Hypothalamus (tissue), 51 donors: ENCODE measurements around the gene GTF2IRD1.
A peak's percentile ranks its signal among the peaks of the same experiment; 100 is the strongest.
"Not testable (repeated sequence)": the region's sequence is repeated elsewhere in the genome, so short reads cannot be mapped to it uniquely, and the experiment has no call there.

Experiments used
- DNase-seq, 51 donors: peaks; one replicate each; lab custom pipeline; 2025; lab: John Stamatoyannopoulos, UW

GTF2IRD1 gene

DNA sequence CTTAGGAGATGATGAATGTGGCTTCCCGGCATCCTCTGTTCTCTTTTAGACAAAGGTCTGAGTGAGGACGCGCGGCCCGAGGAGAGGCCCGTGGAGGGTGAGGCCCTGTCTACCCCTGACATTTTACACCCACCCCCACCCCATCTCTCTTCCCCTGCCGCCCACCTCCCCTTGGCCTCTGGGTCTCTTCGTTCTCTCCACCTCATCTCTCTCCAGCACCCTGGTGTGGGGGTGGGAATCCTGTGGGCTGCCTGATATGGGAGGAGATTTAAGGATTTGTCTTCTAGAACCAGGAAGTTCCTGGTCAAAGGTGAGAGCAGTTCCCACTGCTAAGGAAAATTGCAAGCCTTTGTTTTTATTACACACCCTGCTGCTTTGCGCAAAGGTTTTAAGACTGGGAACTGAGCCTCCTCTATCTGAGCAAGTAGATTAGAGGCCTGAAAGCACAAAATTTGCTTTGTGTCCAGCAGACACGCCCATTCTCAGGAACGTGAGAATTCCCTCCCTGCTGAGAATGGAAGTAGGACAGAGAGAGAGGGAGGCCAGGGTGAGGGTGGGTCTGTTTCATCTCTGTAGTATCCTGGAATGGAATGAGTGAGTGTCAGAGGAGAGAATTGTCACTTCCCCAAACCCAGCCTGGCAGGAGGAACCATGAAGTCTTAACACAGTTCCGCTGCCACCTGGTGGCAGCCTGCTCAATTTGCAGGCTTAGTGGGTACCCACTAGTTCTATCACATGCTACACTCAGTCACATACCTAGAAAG, 91.2 kb downstream of the GTF2IRD1 start:
- no peak for DNase-seq

- no peak for DNase-seq
These were observed 92.2 kb downstream of the GTF2IRD1 start for GRCh38 chr7:74545921-74546320.

DNA sequence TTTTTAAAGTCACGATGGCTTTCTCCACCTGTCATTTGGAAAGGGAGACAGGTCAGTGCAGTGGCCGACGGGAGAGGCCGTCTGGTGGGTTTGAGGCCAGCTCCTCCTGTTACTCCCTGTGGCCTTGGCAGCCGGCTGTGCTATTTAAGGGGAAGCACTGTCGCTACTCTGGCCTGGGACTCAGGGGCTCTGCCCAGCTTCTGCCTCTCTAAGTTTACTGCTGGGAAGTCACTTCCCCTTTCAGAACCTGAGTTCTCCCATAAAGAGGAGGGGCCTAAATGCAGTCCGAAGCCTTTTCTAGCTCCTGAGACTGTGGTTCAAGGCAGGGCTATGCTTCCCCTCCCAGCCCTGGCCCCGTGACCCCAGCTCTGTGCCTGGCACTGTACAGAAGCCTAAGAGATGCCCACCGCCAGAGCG, 99.9 kb downstream of the GTF2IRD1 start:
- DNase-seq = peak in 3 of 51 donors; percentile 2 to 4 (median 4)

DNA sequence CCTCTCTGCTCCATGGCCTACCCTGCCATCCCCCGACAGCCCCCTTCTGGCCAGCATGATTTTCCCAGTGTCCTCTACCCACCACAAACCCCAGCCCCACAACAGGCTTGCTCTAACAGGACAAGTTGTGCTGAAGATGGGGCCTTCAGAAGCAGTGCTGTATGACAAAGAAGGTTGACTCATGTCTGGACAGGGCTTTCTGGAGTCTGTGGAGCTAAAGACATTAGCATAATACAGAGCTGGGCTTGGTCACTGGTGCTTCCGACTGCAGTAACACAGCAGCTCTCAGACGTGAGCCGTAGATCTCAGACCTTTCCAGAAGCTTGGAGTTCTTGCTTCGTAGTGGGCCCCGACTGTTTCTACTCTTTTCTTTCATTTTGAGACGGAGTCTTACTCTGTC, 100.5 kb downstream of the GTF2IRD1 start:
- no peak for DNase-seq

DNA sequence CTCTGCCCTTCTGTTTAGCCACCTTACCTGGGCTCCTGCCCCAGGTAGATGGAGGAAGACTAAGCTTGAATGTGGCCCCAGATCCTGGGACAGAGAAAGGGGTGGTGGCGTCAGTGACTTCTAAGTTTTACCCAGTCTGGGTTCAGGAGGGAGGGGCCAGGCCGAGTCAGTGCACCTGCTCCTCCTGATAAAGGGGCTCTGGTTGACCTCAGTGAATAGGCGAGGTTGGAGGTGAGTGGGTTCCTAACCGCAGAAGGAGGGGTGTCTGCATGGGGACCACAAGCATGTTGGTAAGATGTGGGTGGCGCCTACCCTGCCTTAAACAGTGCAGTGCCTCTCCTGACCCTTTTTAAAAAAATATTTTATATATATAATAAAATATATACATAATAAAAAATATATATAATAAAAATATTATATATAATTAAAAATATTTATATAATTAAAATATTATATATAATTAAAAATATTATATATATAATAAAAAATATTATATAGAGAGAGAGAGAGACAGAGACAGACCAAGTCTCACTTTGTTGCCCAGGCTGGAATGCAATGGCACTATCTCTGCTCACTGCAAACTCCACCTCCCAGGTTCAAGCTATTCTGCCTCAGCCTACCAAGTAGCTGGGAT, 106.5 kb downstream of the GTF2IRD1 start:
- no peak for DNase-seq

DNA sequence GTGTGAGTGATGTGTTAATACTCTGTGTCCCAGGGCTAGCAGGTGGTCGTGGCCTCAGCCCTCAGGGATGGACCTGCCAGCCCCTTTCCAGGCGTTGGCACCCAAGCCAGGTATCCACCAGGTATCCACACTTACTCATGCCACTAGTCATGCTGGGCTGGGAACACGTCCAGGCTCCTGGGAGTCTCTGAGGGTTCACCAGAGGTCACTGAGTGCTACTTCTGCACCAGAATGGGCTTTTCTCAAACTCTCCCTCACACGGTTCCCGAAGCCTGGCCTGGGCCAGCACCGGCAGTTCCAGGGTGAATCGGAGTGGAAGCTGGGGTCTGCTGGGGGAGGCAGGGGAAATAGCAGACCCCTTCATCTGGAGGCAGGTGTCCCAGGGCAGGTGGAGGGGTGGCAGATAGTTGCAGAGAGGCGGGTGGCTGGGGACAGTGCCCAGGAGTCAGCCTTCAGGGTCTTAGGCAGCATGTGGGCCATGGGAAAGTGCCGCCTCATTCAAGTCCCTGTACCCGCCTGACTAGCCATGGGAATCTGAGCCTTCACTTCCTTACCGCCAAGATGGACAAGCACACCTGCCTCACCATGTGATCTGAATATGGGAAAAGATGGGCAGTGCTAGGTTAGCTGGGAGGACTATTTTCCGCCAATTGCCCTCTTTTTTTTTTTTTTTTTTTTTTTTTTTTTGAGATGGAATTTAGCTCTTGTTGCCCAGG, 108.3 kb downstream of the GTF2IRD1 start:
- DNase-seq = no peak

- DNase-seq = not testable (repeated sequence)
These were observed 109.9 kb downstream of the GTF2IRD1 start for GRCh38 chr7:74563639-74564038.

DNA sequence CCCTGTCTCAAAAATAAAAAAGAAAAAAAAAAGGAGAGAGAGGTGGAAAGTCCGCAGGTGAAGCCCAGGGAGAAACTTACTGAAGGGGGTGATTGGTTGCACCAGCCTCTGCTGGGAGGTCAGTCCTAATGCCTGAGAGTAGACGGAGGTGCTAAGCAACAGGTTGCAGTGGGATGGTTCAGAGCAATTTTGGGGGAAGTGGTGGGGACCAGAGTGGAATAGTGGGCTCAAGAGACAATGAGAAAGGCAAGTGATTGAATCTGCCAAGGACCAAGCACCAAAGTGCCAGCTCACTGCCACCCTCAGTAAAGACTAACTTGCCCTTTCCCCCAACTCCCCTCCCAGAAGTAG, 113.6 kb downstream of the GTF2IRD1 start:
- no peak for DNase-seq

DNA sequence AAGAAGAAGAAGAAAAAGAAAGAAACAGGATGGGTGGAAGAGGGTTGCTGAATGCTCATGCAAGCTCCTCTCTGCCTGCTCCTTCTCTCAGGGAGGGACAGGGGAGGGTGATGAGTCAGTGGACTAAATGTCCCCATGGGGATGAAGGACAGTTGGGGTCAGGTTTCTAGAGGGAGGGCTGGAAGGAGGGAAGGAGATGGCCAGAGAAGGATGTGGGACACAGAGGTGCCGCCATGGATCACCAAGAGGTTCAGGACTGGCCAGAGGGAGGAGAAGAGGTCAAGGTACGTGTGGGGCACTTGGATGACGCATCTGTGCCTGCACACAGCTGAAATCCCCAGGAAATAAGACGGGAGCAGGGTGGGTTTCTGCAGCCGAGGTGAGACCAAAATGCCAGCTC, 115.0 kb downstream of the GTF2IRD1 start:
- DNase-seq = no peak

DNA sequence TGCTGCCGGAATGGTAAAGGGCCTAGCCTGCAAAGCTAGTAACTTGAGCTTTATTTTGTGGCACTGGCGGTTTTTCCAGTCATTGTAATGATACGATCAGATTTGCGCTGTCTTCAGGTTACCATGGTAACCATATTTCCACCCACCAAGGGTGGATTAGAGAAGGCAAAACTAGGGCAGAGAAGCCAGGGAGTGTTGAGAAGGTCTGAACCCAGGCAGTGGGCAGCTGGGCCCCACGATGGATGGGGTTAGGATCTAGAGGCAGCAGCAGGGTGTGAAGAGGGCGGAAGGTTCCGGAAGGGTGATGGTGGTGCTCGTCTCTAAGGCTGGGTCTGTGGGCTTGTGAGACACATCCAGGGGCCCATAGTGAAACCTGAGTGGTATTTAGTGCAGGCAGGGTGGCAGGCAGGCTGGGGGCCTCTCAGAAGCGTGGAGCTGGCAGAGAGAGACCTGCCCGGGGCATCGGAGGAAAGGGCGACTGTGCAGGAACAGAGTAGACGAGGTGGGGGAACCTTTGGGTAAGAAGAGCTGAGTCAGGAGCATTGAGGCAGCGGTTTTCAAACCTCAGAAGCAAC, 115.9 kb downstream of the GTF2IRD1 start:
- peak in 4 of 51 donors; percentile 9 to 52 (median 28) for DNase-seq

DNA sequence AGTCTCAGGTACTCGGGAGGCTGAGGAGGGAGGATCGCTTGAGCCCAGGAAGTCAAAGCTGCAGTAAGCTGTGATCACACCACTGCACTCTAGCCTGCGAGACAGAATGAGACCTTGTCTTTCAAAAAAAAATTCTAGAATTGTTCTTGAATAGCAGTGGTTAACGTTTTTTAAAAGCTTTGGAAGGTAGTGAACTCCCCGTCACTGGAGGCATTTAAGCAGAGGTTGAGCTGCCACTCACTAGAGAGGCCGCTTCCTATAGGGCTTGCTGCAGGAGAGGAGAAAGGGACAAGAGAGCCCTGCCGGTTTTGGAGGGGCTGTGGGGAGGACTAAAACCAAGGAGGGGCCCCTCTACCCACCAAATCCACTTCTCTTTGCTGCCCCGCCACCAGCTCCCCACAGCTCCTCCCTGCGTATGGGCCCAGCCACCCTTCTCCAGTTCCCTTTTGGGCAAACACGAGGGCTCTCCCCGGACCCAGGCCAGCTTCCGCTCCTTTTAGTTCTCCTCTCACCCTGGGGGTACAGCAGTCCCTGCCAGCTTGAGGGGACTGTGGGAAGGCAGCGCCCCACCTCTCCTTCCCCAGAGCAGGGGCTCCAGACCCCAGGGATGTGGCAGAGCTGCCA, 116.9 kb downstream of the GTF2IRD1 start:
- peak in 2 of 51 donors; percentile 6 to 15 for DNase-seq

DNA sequence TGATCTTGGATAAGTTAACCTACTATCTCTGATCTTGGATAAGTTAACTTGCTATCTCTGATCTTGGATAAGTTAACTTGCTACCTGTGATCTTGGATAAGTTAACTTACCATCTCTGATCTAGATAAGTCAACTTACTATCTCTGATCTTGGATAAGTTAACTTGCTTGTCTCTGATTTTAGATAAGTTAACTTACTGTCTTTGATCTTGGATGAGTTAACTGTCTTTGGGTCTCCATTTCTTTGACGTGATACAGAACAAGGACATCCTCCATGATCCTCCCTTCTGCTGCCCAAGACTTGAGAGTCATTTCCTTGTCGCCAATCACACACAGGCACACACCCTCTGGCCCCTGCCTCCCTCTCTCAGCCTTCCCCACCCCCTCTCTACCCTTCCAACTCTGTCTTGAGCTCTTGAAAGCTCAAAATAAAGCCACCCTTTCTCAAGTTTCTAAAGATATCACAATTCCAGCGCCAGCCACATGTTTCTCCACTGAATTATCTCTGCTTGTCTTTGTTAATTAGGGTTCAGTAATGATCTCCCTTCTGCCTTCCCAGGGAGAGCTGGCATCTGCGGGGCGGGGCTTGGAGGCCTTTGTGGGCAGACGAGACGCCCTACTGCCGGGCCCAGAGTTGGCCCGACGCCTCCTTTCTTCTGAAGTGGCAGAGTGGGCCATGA, 118.7 kb downstream of the GTF2IRD1 start:
- DNase-seq = peak in 7 of 51 donors; percentile 4 to 21 (median 8)

DNA sequence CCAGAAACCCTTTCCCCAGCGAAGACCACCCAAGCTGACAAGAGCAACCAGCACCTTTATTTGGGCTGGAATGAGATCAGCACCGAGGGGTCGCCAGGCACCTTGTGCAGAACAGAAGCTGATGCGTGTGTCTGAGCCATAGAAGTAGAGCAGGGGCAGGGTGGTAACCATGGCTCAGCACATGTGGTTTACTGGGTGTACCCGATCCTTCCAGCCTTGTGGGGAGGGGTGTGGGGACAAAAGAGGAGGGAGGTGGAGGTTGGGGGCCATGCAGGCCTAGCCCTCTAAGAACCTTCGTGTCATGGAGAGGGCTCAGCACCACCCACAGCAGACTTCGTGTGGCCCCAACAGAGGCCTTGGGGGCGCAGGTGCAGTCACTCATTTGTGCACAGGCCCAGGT, 119.8 kb downstream of the GTF2IRD1 start:
- DNase-seq = no peak

GRCh38 chr7:74575083-74575784, 121.5 kb downstream of the GTF2IRD1 start:
- DNase-seq = peak in 2 of 51 donors; percentile 7 to 19

GRCh38 chr7:74575811-74576210, 122.1 kb downstream of the GTF2IRD1 start:
- no peak for DNase-seq

GRCh38 chr7:74579800-74580685, 126.3 kb downstream of the GTF2IRD1 start:
- no peak for DNase-seq

DNA sequence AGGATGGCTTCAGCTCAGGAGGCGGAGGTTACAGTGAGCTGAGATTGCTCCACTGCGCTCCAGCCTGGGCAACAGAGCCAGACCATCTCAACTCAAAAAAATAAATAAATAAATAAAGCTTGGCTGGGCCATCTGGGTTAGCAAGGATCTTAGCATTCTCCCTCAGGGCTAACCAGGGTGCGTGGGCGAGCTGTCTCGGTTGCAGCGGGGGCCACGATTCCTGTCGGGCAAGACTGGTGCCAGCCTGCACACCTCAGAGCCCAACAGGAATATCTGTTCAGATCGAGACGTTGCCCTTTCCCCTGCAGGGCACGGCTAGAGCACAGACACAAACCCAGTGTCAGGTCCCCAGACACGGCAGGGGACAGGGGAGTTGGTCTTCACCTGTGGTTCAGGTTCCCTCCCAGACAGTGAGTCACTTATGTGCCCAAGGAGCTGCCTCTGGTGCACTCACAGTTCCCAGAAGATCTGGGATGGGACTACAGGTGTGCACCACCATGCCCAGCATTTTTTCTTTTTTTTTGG, 128.3 kb downstream of the GTF2IRD1 start:
- DNase-seq = no peak

- no peak for DNase-seq
These were observed 128.8 kb downstream of the GTF2IRD1 start for GRCh38 chr7:74582447-74583039.
